Stimulated activated CD4-positive, alpha-beta T cell treated with anti-CD3 and anti-CD28 coated beads, Interleukin-1b, Interleukin-23, amount 100 ng/mL, for 48 hours (primary cell): ENCODE data around the gene PGBD4.

Source experiments
- DNase-seq: peaks from one replicate; pipeline ENCODE4 v3.0.0-alpha.2; 2020

Gene PGBD4

GRCh38 chr15:34101366-34102174, at the start of gene PGBD4, which contains the start of gene EMC7:
PGBD4 (plus strand) TSS chr15:34102083; CDS start chr15:34102532, 449 bp downstream.
EMC7 (minus strand) TSS chr15:34101862; CDS start chr15:34101839, 23 bp downstream.
- peak; percentile 99 for DNase-seq

GRCh38 chr15:34054081-34054707, 47.7 kb upstream of the PGBD4 start:
- no peak for DNase-seq

GRCh38 chr15:34055868-34056595, 45.9 kb upstream of the PGBD4 start:
- no peak for DNase-seq

GRCh38 chr15:34056911-34057310, 45.0 kb upstream of the PGBD4 start:
- no peak for DNase-seq

- no peak for DNase-seq
Observed at GRCh38 chr15:34059476-34059875, 42.4 kb upstream of the PGBD4 start.

GRCh38 chr15:34059946-34060345, 41.9 kb upstream of the PGBD4 start:
- no peak for DNase-seq

- DNase-seq, result no peak
Observed at GRCh38 chr15:34064438-34064837, 37.4 kb upstream of the PGBD4 start.

- DNase-seq, result no peak
Observed at GRCh38 chr15:34065261-34065660, 36.6 kb upstream of the PGBD4 start.

GRCh38 chr15:34065941-34066340, 35.9 kb upstream of the PGBD4 start:
- DNase-seq, result no peak

- DNase-seq, result no peak
Observed at GRCh38 chr15:34070003-34070402, 31.9 kb upstream of the PGBD4 start.

- no peak for DNase-seq
Observed at GRCh38 chr15:34076785-34077184, 25.1 kb upstream of the PGBD4 start.

GRCh38 chr15:34078900-34079299, 23.0 kb upstream of the PGBD4 start:
- no peak for DNase-seq

GRCh38 chr15:34079904-34080303, 22.0 kb upstream of the PGBD4 start:
- DNase-seq, result no peak

GRCh38 chr15:34084086-34084485, 17.8 kb upstream of the PGBD4 start:
- no peak for DNase-seq

- no peak for DNase-seq
Observed at GRCh38 chr15:34085746-34086145, 16.1 kb upstream of the PGBD4 start.

GRCh38 chr15:34099914-34100313, 2.0 kb upstream of the PGBD4 start:
- DNase-seq, result no peak

GRCh38 chr15:34102175-34102925, 467 bp downstream of the PGBD4 start:
- no peak for DNase-seq

GRCh38 chr15:34106423-34106822, 4.5 kb downstream of the PGBD4 start:
- no peak for DNase-seq

- DNase-seq, result no peak
Observed at GRCh38 chr15:34107315-34107714, 5.4 kb downstream of the PGBD4 start.

- DNase-seq, result no peak
Observed at GRCh38 chr15:34109797-34110663, 8.1 kb downstream of the PGBD4 start.

GRCh38 chr15:34111488-34111887, 9.6 kb downstream of the PGBD4 start:
- no peak for DNase-seq

- DNase-seq, result no peak
Observed at GRCh38 chr15:34114215-34114614, 12.3 kb downstream of the PGBD4 start.
